ENCODE measurements around the gene TSEN15. TPM values are rescaled to one million over a fixed set of nuclear protein-coding genes. Genes with fewer than 3 reads are reported as not detected.

The TSEN15 gene
- total RNA-seq, 2 donors from 2014 or later, result 24.8 to 29.7 TPM

DNA sequence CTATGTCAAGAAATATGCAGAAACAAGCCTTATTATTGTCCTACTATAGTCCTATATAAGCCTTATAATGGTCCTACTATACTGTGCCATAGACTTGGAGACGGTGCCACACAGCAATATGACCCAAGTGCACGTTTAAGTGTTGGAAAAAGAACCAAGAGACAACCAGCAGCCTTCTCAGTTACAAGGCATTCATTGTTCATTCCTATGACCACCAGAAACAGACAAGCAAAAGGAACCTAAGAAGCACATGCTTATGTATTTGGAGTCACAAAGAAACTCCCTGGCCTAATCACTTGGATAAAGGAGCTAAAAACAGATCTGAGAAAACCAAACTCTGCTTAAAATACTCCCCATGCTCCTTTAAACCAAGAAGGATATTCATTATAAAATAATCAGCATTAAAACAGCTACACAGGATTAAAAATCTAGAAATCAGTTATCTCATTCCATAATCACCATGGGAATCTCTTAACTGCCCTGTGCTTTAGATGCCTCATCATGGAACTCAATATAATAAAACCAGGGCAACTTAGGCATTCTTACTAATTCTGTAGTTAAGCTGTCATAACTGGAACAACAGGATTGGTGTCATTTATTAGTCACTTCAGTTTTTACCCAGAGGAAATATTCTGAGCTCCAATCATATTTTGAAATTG, 21.0 kb upstream of the TSEN15 start:
- DNase-seq (ENCODE audit: low spot score), result no peak
- no peak for ATAC-seq (ENCODE audit: insufficient number of reproducible peaks, low FRiP score, low read depth)
- H3K27ac ChIP-seq, result no peak overlapping the region
- no peaks in the 10 kb centered on the region for H3K4me1 ChIP-seq (ENCODE audit: control insufficient read depth in 1 of 2, low read depth in 2 of 2)
- H3K27me3 ChIP-seq (replicated peaks; ENCODE audit: insufficient read depth), result peaks cover 5% of the 10 kb centered on the region
- no peaks in the 10 kb centered on the region for H3K9me3 ChIP-seq
- no peak overlapping the region for H3K4me3 ChIP-seq
- no peaks in the 10 kb centered on the region for H3K36me3 ChIP-seq
- TF ChIP-seq, protein P1, sequence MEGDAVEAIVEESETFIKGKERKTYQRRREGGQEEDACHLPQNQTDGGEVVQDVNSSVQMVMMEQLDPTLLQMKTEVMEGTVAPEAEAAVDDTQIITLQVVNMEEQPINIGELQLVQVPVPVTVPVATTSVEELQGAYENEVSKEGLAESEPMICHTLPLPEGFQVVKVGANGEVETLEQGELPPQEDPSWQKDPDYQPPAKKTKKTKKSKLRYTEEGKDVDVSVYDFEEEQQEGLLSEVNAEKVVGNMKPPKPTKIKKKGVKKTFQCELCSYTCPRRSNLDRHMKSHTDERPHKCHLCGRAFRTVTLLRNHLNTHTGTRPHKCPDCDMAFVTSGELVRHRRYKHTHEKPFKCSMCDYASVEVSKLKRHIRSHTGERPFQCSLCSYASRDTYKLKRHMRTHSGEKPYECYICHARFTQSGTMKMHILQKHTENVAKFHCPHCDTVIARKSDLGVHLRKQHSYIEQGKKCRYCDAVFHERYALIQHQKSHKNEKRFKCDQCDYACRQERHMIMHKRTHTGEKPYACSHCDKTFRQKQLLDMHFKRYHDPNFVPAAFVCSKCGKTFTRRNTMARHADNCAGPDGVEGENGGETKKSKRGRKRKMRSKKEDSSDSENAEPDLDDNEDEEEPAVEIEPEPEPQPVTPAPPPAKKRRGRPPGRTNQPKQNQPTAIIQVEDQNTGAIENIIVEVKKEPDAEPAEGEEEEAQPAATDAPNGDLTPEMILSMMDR (IDR thresholded peaks at IDR 0.05), result no peak

DNA sequence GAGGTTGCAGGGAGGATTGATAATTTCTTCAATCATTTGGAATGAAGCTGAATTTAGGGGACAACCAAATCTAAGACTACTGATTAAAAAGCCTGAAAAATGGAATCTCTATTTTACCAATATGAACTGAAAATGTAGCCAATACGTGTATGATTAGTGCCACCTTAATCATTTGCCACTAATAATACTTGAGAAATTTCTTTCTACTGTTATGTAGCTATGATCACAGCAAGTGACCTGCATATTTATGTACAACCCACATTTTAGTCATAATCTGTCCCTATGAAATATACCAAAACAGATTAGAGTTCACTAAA, 20.5 kb upstream of the TSEN15 start:
- Histone ChIP-seq H3K4me1 (ENCODE audit: control insufficient read depth in 1 of 2, low read depth in 2 of 2) (peaks cover under 1 to 3% of the 10 kb centered on the region in 2 donors), H3K36me3 (no peaks in the 10 kb centered on the region), H3K9me3 (no peaks in the 10 kb centered on the region), H3K27me3 (replicated peaks; ENCODE audit: insufficient read depth) (peaks cover 5% of the 10 kb centered on the region), H3K4me3 (no peak overlapping the region), H3K27ac (no peak overlapping the region)
- ATAC-seq (ENCODE audit: insufficient number of reproducible peaks, low FRiP score, low read depth) (no peak), DNase-seq (ENCODE audit: low spot score) (no peak)
- TF ChIP-seq, protein P1 (IDR thresholded peaks at IDR 0.05), result no peak

DNA sequence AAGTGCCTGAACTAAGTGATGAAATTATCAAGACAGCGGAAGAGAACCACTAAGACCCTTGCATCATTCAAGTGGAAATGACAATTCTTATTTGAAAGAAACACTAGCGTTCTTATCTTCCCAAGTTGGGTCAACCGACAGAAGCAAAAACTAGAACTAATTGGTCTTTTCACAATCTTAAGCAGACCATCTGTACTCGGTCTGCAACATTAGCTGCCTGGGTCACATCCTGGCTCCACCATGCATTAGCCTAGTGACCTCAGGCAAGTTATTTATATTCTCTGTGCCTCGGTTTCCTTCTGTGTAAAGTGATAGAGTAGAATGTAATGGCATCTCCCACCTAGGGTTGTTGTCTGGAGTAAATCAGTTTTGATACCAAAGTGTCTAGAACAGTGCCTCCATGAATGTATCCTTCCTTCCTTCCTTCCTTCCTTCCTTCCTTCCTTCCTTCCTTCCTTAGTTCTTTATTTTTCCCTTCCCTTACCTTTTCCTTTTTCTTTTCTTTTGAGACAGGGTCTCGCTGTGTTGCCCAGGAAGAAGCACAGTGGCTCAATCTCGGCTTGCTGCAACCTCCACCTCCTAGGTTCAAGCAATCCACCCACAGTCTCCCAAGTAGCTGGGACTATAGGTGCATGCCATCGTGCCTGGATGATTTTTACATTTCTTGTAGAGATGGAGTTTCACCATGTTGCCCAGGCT, 20.0 kb upstream of the TSEN15 start:
- Histone ChIP-seq H3K9me3 (no peaks in the 10 kb centered on the region), H3K27ac (no peak overlapping the region), H3K4me3 (no peak overlapping the region), H3K36me3 (no peaks in the 10 kb centered on the region), H3K4me1 (ENCODE audit: control insufficient read depth in 1 of 2, low read depth in 2 of 2) (peaks cover 6 to 8% of the 10 kb centered on the region in 2 donors), H3K27me3 (replicated peaks; ENCODE audit: insufficient read depth) (peaks cover 5% of the 10 kb centered on the region)
- DNase-seq (ENCODE audit: low spot score) (no peak), ATAC-seq (ENCODE audit: insufficient number of reproducible peaks, low FRiP score, low read depth) (no peak)
- TF ChIP-seq, protein P1 (IDR thresholded peaks at IDR 0.05), result no peak

DNA sequence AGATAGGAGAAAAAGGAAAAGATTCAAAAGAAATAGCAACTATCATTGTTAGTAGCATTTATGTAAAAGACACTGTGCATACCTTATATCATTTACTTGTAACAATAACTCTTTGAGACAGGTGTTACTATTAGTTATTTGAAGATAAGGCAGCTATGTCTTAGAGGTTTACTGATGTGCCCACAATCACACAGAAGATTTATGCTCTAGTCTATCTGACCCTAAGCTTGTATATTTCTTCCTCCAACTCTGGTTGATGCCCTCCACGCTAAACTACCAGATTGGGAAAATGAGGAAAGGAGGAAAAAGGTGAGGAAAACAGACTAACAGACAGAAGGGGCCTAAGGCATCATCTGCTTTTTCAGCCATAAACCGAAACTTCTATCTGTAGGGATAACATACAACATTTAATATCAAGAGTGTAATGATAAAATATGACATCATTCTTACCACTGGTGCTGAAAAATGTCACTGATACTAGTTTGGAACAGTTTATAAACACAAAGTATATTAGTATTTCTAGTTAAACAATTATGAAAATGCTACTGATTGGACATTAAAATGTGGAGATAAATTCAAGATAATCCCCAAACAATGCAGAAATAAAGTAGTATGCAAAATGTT, 19.1 kb upstream of the TSEN15 start:
- ATAC-seq (ENCODE audit: insufficient number of reproducible peaks, low FRiP score, low read depth) (no peak), DNase-seq (ENCODE audit: low spot score) (no peak)
- Histone ChIP-seq H3K4me1 (ENCODE audit: control insufficient read depth in 1 of 2, low read depth in 2 of 2) (peaks cover 6 to 8% of the 10 kb centered on the region in 2 donors), H3K9me3 (no peaks in the 10 kb centered on the region), H3K36me3 (no peaks in the 10 kb centered on the region), H3K27ac (no peak overlapping the region), H3K4me3 (no peak overlapping the region), H3K27me3 (replicated peaks; ENCODE audit: insufficient read depth) (no peaks in the 10 kb centered on the region)
- TF ChIP-seq, protein P1 (IDR thresholded peaks at IDR 0.05), result no peak

DNA sequence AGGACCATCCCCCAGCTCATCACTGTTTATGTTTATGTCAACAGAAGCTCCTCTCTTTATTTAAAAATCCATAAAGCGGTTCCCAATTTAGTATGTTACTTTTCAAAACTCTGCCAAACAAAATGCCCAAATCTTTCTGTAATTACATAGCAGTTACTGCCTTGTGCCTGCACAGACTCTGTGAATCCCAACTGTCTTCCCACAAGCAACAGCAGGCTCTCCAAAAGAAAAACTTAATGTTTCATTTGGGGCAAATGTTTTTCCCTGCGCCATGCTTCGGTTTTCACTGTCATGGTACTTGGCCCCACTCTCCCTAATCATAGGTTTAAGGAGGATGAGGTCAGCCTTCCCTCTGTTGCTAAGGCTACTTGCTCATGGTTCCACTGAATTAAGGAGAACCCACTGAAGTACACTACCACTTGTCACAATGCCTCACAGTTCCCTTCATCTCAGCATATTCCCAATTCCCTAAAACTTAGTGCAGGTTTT, 18.6 kb upstream of the TSEN15 start:
- H3K36me3 ChIP-seq, result no peaks in the 10 kb centered on the region
- H3K4me3 ChIP-seq, result no peak overlapping the region
- H3K27ac ChIP-seq, result no peak overlapping the region
- H3K4me1 ChIP-seq (ENCODE audit: control insufficient read depth in 1 of 2, low read depth in 2 of 2), result peaks cover 6 to 8% of the 10 kb centered on the region in 2 donors
- H3K27me3 ChIP-seq (replicated peaks; ENCODE audit: insufficient read depth), result no peaks in the 10 kb centered on the region
- no peak for ATAC-seq (ENCODE audit: insufficient number of reproducible peaks, low FRiP score, low read depth)
- no peak for DNase-seq (ENCODE audit: low spot score)
- TF ChIP-seq, protein P1 (IDR thresholded peaks at IDR 0.05), result no peak
- H3K9me3 ChIP-seq, result no peaks in the 10 kb centered on the region
